HG02885 (cell line): ENCODE measurements around the gene DSG1.
A peak's percentile ranks its signal among the peaks of the same experiment; 100 is the strongest.
"Not testable (repeated sequence)": the region's sequence is repeated elsewhere in the genome, so short reads cannot be mapped to it uniquely, and the experiment has no call there.

ENCODE experiments used
- ATAC-seq: cut with Tn5 transposase; IDR thresholded peaks from one replicate; pipeline ENCODE4 v1.9.1; 2021; ENCODE audit warnings: mild to moderate bottlenecking; ENCODE audit not compliant: unreplicated experiment, poor library complexity

DSG1 gene

GRCh38 chr18:31317860-31318259, at the start of gene DSG1:
DSG1 (plus strand) TSS chr18:31318160; CDS start chr18:31318301, 141 bp downstream.
- no peak for ATAC-seq

- peak; percentile 32 for ATAC-seq
These were observed 49.0 kb upstream of the DSG1 start for GRCh38 chr18:31268985-31269406.

DNA sequence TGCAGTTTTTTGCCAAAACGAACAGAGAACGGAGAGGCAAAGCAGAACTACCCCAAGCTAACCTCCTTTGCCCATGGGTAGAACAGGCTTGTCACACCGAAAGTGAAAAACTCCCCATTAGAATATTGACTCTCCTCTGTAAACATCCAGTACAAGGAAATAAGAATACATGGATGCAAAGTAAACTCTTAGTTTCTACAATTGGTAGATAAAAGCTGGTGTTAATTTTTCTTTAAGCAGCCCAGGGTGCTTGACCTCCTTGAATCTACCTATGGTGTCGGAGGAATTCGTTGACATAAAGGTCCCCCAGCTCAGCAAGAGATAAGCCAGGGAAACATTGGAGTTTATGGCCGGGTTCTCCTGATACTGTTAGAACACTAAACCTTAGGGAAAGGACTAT, 48.4 kb upstream of the DSG1 start:
- ATAC-seq: peak; percentile 41

GRCh38 chr18:31270578-31270977, 47.4 kb upstream of the DSG1 start:
- no peak for ATAC-seq

DNA sequence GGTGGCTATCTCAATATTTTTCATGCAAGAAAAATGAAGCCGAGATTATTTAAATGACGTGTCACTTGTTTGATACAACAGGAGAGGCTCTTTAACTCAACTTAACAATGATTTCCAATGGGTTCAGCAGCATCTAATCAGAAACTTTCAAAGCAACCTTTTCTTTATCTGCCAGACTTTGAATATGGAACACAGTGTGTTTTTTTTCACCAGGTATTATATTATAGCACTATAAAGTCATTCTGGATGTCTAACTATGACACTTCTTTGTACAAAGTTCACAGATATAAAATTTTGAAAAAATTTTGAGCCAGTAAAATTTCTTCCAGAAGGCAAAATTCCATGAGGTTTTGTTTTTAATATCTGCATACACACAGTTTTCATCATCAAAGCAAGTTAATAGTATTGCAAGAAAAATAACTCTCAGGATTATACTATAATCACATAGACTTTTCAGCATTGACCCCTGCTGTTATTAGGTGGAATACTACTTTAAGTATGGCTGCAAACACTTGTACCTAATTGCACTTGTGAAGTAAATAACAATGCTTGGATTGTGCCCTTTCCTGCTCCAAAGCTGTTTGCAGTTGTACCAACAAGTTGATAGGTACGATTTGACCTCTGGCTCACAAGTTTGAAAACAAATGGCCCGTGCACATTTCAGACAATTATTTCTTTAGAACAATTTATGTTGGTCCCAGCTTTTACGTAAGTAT, 44.0 kb upstream of the DSG1 start:
- no peak for ATAC-seq

DNA sequence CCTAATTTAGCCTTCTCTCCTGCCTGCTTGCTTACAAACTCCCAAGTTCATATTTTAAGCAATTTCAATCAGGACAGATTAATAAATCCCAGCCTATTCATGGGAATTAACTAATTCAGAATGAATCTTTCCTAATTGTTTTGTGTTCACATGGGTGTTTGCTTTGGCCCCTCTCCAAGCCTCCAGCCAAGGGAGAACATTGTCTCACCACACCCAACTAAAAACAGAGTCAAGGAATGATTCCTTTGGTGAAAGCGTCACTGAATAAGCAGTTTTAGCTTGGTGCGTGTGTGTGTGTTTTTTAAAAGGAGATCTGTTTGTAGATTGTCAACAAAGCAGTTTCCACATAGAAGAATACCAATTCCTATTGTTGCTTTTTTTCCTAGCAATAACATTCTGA, 43.0 kb upstream of the DSG1 start:
- ATAC-seq: no peak

DNA sequence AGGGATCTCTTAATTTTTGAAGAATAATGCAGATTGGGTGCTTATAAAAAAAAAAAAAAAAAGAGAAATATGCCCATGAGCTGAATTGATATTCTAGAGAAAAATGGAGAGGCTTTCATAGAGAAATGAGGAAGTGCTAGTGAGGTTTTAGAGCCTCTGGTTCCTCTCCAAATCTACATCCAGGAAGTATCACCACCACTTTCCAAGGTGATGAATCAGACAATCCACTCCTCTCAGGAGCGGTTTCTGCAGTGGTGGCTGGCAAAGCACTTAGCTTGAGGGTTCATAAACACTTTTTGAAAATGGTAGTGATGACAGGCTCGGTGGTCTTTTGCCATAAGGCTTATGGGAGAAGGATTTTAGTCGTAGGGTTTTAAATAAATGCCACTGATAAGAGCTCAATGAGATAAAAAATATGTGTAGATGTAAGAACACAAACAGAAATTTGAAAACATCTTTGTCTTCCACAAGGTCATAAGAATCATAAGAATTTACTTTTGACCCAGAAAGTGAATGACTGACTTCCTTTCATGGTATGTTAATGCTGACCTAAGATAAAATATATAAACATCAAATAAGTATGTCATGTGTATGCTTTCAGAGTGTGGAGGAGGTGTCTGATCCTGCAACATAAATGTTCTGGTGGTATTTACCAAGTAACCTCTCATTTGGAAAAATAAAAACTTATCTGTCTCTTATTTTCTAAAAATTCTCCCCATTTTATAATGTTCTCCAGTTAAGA, 42.1 kb upstream of the DSG1 start:
- ATAC-seq: no peak

DNA sequence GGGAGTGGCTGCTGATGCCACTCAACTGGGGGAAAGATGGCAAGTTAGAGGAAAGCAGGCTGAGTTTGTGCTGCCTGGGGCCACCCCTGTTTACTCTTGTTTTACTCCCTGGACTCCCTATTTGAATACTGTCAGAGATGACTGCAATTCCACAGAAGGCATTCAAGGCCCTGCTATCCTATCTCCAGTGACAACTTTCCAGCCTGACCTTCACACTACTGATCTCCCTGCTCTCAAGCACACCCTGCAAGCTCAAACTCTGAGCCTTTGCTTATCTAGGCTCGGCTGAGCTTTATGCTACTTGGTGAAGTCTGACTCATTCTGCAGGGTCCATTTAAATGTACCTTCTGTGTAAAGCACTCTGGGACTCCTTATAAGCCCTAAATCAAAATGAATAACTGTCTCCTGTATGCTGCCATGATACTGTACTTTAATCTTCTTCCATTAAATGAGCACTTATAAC, 39.3 kb upstream of the DSG1 start:
- ATAC-seq: no peak

DNA sequence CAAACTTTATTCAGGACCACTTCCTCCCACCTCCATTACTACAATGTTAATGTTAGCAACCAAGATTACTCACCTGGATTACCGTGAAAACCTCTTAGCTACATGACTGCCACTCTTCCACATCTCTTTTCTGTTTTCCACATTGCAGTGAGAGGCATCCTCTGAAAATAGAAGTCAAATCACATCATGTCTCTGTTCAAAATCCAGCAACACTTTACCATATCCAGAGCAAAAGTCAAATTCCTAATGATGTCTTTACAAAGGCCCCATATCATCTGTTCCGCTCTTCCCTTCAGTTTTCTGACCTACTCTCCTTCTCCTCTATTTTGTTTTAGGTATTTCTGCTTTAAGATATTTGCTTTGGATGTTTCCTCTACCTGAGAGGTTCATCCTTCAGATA, 37.5 kb upstream of the DSG1 start:
- ATAC-seq: no peak

- ATAC-seq: no peak
These were observed 36.5 kb upstream of the DSG1 start for GRCh38 chr18:31281437-31281836.

GRCh38 chr18:31289446-31289845, 28.5 kb upstream of the DSG1 start:
- not testable (repeated sequence) for ATAC-seq

- ATAC-seq: no peak
These were observed 26.3 kb upstream of the DSG1 start for GRCh38 chr18:31291688-31292087.

DNA sequence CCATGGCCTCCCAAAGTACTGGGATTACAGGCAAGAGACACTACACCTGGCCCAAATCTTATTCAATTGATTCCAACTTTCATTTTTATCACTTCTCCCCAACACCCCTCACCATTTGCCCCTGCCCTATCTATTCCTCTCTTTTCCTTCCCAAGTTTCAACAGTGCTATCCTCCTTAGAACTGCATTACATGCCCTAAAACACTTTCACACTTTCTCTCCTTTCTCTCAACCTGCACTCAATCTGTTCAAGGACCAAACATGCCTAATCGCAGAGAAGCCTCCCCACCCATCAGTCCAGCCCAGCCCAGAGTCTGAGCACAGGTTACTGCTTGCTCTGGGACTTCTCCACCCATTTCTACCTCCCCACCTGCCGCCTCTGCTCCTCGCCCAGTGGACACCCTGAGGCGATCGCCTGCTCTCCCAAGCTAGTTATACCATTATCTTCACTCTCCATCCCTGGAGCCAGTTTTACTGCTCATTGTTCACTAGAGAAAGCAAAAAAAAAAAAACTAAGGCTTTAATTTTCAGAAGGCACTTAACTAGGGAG, 23.7 kb upstream of the DSG1 start:
- no peak for ATAC-seq

DNA sequence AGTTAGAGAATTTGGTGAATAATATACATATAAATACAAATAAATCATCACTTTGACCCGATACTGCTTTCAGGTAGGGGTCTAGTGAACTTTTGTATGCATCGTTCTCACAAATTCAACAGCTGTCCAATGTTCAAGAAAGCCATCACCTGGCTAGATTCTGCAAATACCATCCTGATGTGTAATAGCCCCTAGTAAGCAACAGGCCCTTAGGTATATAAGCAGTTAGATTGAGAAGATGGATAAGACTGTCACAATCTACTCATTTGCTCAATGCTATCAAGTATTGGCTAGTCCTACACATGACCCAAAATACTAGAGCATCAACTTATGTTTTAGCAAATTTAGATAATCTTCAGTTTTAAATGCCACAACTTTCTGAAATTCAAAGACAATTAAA, 20.7 kb upstream of the DSG1 start:
- ATAC-seq: no peak

- ATAC-seq: no peak
These were observed 16.7 kb upstream of the DSG1 start for GRCh38 chr18:31301201-31301655.

- ATAC-seq: no peak
These were observed 15.0 kb upstream of the DSG1 start for GRCh38 chr18:31302991-31303390.

DNA sequence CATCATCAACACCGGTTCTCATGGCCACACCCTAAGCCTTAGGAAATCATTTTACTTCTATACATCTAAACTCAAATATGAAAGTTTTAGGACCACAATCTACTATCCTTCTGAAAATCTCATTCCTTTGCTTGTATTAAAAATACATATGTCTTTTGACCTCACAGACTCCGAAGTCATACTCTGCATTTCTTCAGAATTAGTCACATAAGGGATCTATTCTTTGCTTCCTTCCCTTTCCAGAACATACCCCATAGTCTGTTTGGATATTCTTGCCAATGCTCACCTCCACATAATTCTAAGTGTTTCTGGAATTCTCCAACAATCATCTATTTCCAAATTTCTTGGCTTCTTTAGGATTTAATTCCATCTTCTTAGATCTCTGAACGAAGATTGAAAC, 14.2 kb upstream of the DSG1 start:
- ATAC-seq: no peak

GRCh38 chr18:31309115-31309514, 8.8 kb upstream of the DSG1 start:
- ATAC-seq: no peak

- no peak for ATAC-seq
These were observed 986 bp upstream of the DSG1 start for GRCh38 chr18:31316974-31317373.

DNA sequence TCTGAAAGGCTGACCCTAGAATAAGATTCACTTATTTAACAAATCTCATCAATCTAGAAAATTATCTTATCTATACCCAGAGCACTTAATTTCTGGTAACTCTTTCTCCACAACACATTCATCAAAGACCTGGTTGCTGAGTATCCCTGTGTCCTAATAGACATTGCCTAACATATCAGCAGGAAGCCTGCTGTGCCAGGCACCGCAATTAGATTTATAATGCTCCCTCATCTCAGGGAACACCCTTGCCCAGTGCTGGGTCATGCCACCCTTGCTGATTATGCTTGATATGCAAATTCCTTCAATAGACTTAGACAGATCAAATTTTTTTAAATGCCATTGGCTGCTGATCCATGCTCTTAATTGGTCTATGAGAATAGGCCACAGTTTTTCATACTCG, 3.8 kb downstream of the DSG1 start:
- ATAC-seq: no peak

DNA sequence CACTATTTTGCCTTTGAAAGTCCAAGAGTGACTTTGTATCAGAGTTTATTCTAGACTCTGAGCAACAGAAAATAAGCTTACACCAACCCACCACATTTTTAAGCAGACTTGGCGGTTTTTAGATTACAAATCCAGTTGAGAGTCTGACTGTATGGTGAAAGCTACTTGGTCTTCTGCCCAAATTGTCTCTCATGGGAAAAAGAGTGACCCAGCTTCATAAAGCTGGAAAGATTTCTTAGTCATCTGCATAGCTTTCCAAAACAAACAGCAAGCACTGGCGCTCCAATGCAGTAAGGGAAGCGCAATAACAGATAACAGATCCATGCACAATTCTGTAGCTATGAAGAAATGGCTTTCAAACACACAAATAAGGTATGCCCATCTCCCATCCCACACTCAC, 7.1 kb downstream of the DSG1 start:
- no peak for ATAC-seq
